GM23338 (cell line): ENCODE data around the gene C1orf50. TPM values are rescaled to one million over a fixed set of nuclear protein-coding genes. Genes with fewer than 3 reads are reported as not detected.
A peak's percentile ranks its signal among the peaks of the same experiment; 100 is the strongest.

ENCODE experiments used
- ATAC-seq: fragments of 200-7000 bp; cut with Tn5 transposase; 3 replicates; pipeline ENCODE4 v1.9.1; 2020
- DNase-seq: peaks from one replicate; pipeline ENCODE4 v3.0.0-alpha.2; 2015; ENCODE audit warnings: low spot score
- H2AFZ ChIP-seq: fragments of 200-600 bp; sonication (generic); 2 replicates; pipeline ENCODE4 v1.8.0; 2016; ENCODE audit warnings: antibody characterized with exemption, mild to moderate bottlenecking, moderate library complexity
- H3F3A ChIP-seq: fragments of 200-600 bp; sonication (generic); replicated peaks from 2 replicates; pipeline ENCODE4 v1.8.0; 2017; ENCODE audit warnings: antibody characterized with exemption, mixed run types, low read depth
- H3K27ac ChIP-seq: fragments of 200-600 bp; sonication (generic); 2 replicates; pipeline ENCODE4 v1.6.1; 2016; ENCODE audit warnings: low read depth
- H3K27me3 ChIP-seq: fragments of 200-600 bp; sonication (generic); 2 replicates; pipeline ENCODE4 v1.8.0; 2016; ENCODE audit warnings: mild to moderate bottlenecking, mixed run types, moderate library complexity; ENCODE audit not compliant: insufficient read depth
- H3K36me3 ChIP-seq: fragments of 200-600 bp; sonication (generic); 2 replicates; pipeline ENCODE4 v1.8.0; 2016; ENCODE audit warnings: mild to moderate bottlenecking; ENCODE audit not compliant: insufficient read depth
- H3K4me1 ChIP-seq: fragments of 200-600 bp; sonication (generic); 2 replicates; pipeline ENCODE4 v1.8.0; 2016; ENCODE audit warnings: mild to moderate bottlenecking, moderate library complexity; ENCODE audit not compliant: insufficient read depth
- H3K4me2 ChIP-seq: fragments of 200-600 bp; sonication (generic); 2 replicates; pipeline ENCODE4 v1.7.1; 2017; ENCODE audit warnings: mixed run types
- H3K4me3 ChIP-seq: fragments of 200-600 bp; sonication (generic); 2 replicates; pipeline ENCODE4 v1.6.1; 2016; ENCODE audit warnings: mixed run types
- H3K79me2 ChIP-seq: fragments of 200-600 bp; sonication (generic); replicated peaks from 2 replicates; pipeline ENCODE4 v1.8.0; 2017; ENCODE audit warnings: mild to moderate bottlenecking; ENCODE audit not compliant: insufficient read depth
- H3K9me2 ChIP-seq: fragments of 200-600 bp; sonication (generic); 2 replicates; pipeline ENCODE4 v1.8.0; 2017; ENCODE audit not compliant: insufficient read depth
- H4K20me1 ChIP-seq: fragments of 200-600 bp; sonication (generic); replicated peaks from 2 replicates; pipeline ENCODE4 v1.8.0; 2017; ENCODE audit warnings: mild to moderate bottlenecking; ENCODE audit not compliant: insufficient read depth
- H3K27ac Mint-ChIP-seq: 2 replicates; pipeline ENCODE4 v1.8.0; 2020; ENCODE audit warnings: inconsistent platforms, mild to moderate bottlenecking, moderate library complexity, mixed read lengths
- H3K27me3 Mint-ChIP-seq: 3 replicates; pipeline ENCODE4 v1.8.0; 2022; ENCODE audit warnings: low read depth, mild to moderate bottlenecking, moderate library complexity, mixed read lengths, inconsistent platforms; ENCODE audit not compliant: insufficient read depth, poor library complexity
- H3K36me3 Mint-ChIP-seq: 3 replicates; pipeline ENCODE4 v1.8.0; 2021; ENCODE audit warnings: low read depth, mild to moderate bottlenecking, inconsistent platforms, moderate library complexity, mixed read lengths
- H3K4me1 Mint-ChIP-seq: 3 replicates; pipeline ENCODE4 v1.8.0; 2020; ENCODE audit warnings: mild to moderate bottlenecking, inconsistent platforms, mixed read lengths
- H3K4me3 Mint-ChIP-seq: 3 replicates; pipeline ENCODE4 v1.8.0; 2021; ENCODE audit warnings: moderate library complexity, mild to moderate bottlenecking, inconsistent platforms, mixed read lengths
- H3K9me3 Mint-ChIP-seq: 3 replicates; pipeline ENCODE4 v1.8.0; 2020; ENCODE audit warnings: moderate library complexity, mild to moderate bottlenecking, inconsistent platforms, mixed read lengths
- CREB1 ChIP-seq: fragments of 250-450 bp; sonication (Bioruptor Pico); IDR thresholded peaks from 2 replicates; pipeline ENCODE4 v1.5.0; 2020; ENCODE audit warnings: low read depth, mild to moderate bottlenecking, moderate library complexity
- EZH2 ChIP-seq: fragments of 200-600 bp; sonication (generic); IDR thresholded peaks from one replicate; pipeline ENCODE4 v1.8.0; 2017; ENCODE audit warnings: antibody characterized with exemption, mild to moderate bottlenecking, low read depth; ENCODE audit not compliant: unreplicated experiment
- EZH2phosphoT487 ChIP-seq: fragments of 200-600 bp; sonication (generic); IDR thresholded peaks from one replicate; pipeline ENCODE4 v1.8.1; 2018; ENCODE audit warnings: antibody characterized with exemption; ENCODE audit not compliant: unreplicated experiment
- POLR2AphosphoS5 ChIP-seq: IDR thresholded peaks from 2 replicates; pipeline ENCODE4 v1.6.1; 2016; ENCODE audit warnings: antibody characterized with exemption, low read depth
- STAT1 ChIP-seq: IDR thresholded peaks from one replicate; pipeline ENCODE4 v1.6.1; 2016; ENCODE audit warnings: antibody characterized with exemption; ENCODE audit not compliant: unreplicated experiment
- ZNF114 ChIP-seq: fragments of 250-450 bp; sonication (Bioruptor Pico); IDR thresholded peaks from 2 replicates; pipeline ENCODE4 v1.5.0; 2020; ENCODE audit warnings: mild to moderate bottlenecking, moderate library complexity
- ZNF331 ChIP-seq: fragments of 250-450 bp; sonication (Bioruptor Pico); IDR thresholded peaks from 2 replicates; pipeline ENCODE4 v1.5.0; 2020; ENCODE audit warnings: low read depth, mild to moderate bottlenecking, moderate library complexity
- polyA plus RNA-seq: library from polyadenylated mRNA; unstranded; fragments of >200 nt; fragmentation: Nextera tagmentation; extraction: Ambion mirVana; gene quantifications from 2 replicates; pipeline ENCODE4 v1.2.1, GENCODE V29; 2016
- total RNA-seq: library from RNA; depleted of rRNA; stranded (reverse); fragments of >200 nt; shearing (Covaris generic); gene quantifications from 2 replicates; pipeline ENCODE4 v1.2.3, GENCODE V29; 2014
- TF ChIP-seq, protein P1 (sequence below): IDR thresholded peaks from one replicate; pipeline ENCODE4 v1.6.1; 2018; ENCODE audit warnings: antibody characterized with exemption; ENCODE audit not compliant: unreplicated experiment
- TF ChIP-seq, protein P2 (sequence below), 2 experiments: fragments of 200-600 bp in 1 of 2; sonication (generic) in 1 of 2; conservative IDR thresholded peaks; 2 replicates each; pipeline versions ENCODE4 v1.5.1 to v1.6.1; 2016 to 2017; ENCODE audit warnings: antibody characterized with exemption in 2 of 2, low read depth in 2 of 2, mild to moderate bottlenecking in 2 of 2, moderate library complexity in 1 of 2

Gene C1orf50
- total and polyA plus RNA-seq, 2 experiments from 2014 or later = 4.4 to 4.7 TPM

DNA sequence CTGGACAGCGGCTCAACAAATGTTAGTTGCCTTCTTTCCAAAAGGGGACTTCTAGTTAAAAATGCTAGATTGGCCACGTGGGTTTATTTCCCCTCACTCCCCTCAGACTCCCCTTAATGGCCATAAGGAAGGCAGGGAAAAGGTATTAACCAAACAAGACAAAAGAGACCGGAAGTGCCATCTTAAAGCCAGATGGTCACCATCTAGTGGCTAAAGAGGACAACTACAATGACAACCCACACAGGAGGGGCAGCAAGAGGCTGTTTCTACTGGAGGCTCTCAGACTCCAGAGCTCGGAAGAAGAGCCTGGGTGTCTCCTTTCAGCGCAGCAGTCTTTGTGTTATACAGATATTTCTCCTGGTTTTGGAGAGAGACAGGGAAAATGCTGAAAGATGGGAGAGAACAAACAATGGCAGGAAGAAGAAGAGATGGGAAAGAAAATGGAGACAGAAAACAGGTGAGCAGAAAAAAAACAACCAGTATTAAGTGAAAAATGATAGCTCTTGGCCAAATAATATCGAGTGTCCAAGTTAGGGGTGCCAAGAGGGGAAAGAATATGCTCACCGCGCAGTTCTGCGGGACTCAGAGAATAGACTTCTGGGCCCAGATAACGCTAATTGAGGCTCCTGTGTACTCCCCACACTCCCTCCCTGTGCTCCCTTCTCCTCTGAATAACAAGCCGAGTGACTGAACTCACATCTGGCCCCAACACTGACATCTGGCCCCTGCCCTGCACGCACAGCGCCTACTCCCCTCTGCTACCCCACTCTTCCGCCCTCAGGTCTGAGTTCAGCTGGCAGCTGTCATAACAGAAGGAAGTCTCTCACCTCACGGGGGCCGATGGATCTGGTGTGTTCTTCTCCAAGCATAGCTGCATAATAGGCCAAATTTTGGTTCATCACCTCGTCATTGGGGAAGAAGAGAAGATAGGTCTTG is 9.8 kb upstream of the C1orf50 start:
- Mint-ChIP-seq H3K36me3 (peaks cover 69% of the 10 kb centered on the region), H3K27me3 (peaks cover 5% of the 10 kb centered on the region), H3K27ac (no peak overlapping the region), H3K4me1 (peaks cover 2% of the 10 kb centered on the region), H3K4me3 (no peak overlapping the region), H3K9me3 (peaks cover 3% of the 10 kb centered on the region; the same call in 2 of the 3 replicates)
- 0 out of 2 replicates have a peak, but pooled peaks cover 6% of the 10 kb centered on the region for H3F3A ChIP-seq
- TF ChIP-seq CREB1 (no peak), EZH2phosphoT487 (no peak), POLR2AphosphoS5 (no peak), ZNF114 (CRISPR knock-in tag) (no peak), STAT1 (no peak), EZH2 (no peak)
- TF ChIP-seq, protein P1, sequence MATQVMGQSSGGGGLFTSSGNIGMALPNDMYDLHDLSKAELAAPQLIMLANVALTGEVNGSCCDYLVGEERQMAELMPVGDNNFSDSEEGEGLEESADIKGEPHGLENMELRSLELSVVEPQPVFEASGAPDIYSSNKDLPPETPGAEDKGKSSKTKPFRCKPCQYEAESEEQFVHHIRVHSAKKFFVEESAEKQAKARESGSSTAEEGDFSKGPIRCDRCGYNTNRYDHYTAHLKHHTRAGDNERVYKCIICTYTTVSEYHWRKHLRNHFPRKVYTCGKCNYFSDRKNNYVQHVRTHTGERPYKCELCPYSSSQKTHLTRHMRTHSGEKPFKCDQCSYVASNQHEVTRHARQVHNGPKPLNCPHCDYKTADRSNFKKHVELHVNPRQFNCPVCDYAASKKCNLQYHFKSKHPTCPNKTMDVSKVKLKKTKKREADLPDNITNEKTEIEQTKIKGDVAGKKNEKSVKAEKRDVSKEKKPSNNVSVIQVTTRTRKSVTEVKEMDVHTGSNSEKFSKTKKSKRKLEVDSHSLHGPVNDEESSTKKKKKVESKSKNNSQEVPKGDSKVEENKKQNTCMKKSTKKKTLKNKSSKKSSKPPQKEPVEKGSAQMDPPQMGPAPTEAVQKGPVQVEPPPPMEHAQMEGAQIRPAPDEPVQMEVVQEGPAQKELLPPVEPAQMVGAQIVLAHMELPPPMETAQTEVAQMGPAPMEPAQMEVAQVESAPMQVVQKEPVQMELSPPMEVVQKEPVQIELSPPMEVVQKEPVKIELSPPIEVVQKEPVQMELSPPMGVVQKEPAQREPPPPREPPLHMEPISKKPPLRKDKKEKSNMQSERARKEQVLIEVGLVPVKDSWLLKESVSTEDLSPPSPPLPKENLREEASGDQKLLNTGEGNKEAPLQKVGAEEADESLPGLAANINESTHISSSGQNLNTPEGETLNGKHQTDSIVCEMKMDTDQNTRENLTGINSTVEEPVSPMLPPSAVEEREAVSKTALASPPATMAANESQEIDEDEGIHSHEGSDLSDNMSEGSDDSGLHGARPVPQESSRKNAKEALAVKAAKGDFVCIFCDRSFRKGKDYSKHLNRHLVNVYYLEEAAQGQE = no peak
- TF ChIP-seq, protein P2, sequence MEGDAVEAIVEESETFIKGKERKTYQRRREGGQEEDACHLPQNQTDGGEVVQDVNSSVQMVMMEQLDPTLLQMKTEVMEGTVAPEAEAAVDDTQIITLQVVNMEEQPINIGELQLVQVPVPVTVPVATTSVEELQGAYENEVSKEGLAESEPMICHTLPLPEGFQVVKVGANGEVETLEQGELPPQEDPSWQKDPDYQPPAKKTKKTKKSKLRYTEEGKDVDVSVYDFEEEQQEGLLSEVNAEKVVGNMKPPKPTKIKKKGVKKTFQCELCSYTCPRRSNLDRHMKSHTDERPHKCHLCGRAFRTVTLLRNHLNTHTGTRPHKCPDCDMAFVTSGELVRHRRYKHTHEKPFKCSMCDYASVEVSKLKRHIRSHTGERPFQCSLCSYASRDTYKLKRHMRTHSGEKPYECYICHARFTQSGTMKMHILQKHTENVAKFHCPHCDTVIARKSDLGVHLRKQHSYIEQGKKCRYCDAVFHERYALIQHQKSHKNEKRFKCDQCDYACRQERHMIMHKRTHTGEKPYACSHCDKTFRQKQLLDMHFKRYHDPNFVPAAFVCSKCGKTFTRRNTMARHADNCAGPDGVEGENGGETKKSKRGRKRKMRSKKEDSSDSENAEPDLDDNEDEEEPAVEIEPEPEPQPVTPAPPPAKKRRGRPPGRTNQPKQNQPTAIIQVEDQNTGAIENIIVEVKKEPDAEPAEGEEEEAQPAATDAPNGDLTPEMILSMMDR (conservative IDR thresholded peaks at IDR 0.05; ENCODE audit: low read depth in 2 of 2) = peak; percentile 66 to 74
- H3K4me3 ChIP-seq = no peak overlapping the region
- no peaks in the 10 kb centered on the region; the same call in 1 of the 2 replicates for H4K20me1 ChIP-seq
- ATAC-seq = peak; percentile 85
- no peak overlapping the region for H3K27ac ChIP-seq
- H3K4me1 ChIP-seq = no peaks in the 10 kb centered on the region
- no peaks in the 10 kb centered on the region; the same call in 1 of the 2 replicates for H3K9me2 ChIP-seq
- H2AFZ ChIP-seq = no peak overlapping the region
- H3K36me3 ChIP-seq = peaks cover 56% of the 10 kb centered on the region
- H3K4me2 ChIP-seq = no peak overlapping the region
- no peaks in the 10 kb centered on the region; the same call in 1 of the 2 replicates for H3K79me2 ChIP-seq
- no peaks in the 10 kb centered on the region for H3K27me3 ChIP-seq
- DNase-seq = peak; percentile 91

DNA sequence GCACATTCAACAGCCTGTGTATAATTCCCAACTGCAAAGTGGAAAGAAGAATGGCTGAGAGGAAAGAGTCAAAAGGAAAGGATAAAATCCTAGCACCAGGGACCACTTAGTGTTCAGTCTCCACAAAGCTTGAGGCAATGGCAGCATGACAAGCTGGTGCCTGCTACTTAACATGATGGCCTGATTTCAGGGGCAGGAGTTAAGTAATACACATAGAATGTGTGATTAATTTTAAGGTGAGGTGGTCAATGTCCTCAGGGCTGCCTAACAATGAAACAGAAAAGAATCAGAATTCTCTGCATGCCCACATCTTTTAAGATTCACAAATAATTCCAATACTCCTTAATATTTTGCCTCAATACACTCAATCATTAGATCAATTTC is 9.2 kb upstream of the C1orf50 start:
- H3K27me3 Mint-ChIP-seq = peaks cover 5% of the 10 kb centered on the region
- DNase-seq (no peak), ATAC-seq (no peak)
- no peak overlapping the region for H3K27ac Mint-ChIP-seq
- no peak overlapping the region for H3K4me3 ChIP-seq
- H3K9me2 ChIP-seq = no peaks in the 10 kb centered on the region; the same call in 1 of the 2 replicates
- peaks cover 2% of the 10 kb centered on the region; the same call in 1 of the 3 replicates for H3K9me3 Mint-ChIP-seq
- peaks cover 65% of the 10 kb centered on the region for H3K36me3 Mint-ChIP-seq
- no peak overlapping the region for H3K27ac ChIP-seq
- H2AFZ ChIP-seq = no peak overlapping the region
- H3K4me2 ChIP-seq = no peak overlapping the region
- H3K27me3 ChIP-seq = no peaks in the 10 kb centered on the region
- H3K36me3 ChIP-seq = peaks cover 50% of the 10 kb centered on the region
- H4K20me1 ChIP-seq = no peaks in the 10 kb centered on the region; the same call in 1 of the 2 replicates
- no peak overlapping the region for H3K4me3 Mint-ChIP-seq
- 0 out of 2 replicates have a peak, but pooled peaks cover 6% of the 10 kb centered on the region for H3F3A ChIP-seq
- H3K79me2 ChIP-seq = peaks cover 6% of the 10 kb centered on the region
- H3K4me1 Mint-ChIP-seq = peaks cover 2% of the 10 kb centered on the region
- no peaks in the 10 kb centered on the region for H3K4me1 ChIP-seq
- TF ChIP-seq ZNF114 (CRISPR knock-in tag) (no peak), EZH2 (no peak), ZNF331 (CRISPR knock-in tag) (no peak)
- TF ChIP-seq, protein P2 (conservative IDR thresholded peaks at IDR 0.05; ENCODE audit: low read depth in 2 of 2) = no peak
